Stomach smooth muscle (tissue), 2 donors: ENCODE results near the gene CCR1.
"Not testable (repeated sequence)": the region's sequence is repeated elsewhere in the genome, so short reads cannot be mapped to it uniquely, and the experiment has no call there.

Experiments used
- H3K27ac ChIP-seq: one replicate; pipeline ENCODE4 v1.7.0; 2013; ENCODE audit warnings: mild to moderate bottlenecking, low read length, inconsistent platforms
- H3K27me3 ChIP-seq, 2 donors: one replicate each; pipeline ENCODE4 v1.7.0; 2013; ENCODE audit warnings: low read length in 2 of 2; ENCODE audit not compliant: insufficient read depth in 2 of 2, control insufficient read depth in 1 of 2
- H3K36me3 ChIP-seq, 2 donors: one replicate each; pipeline ENCODE4 v1.7.0; 2013; ENCODE audit warnings: low read length in 2 of 2; ENCODE audit not compliant: control insufficient read depth in 2 of 2, insufficient read depth in 2 of 2
- H3K4me1 ChIP-seq: one replicate; pipeline ENCODE4 v1.7.0; 2013; ENCODE audit warnings: low read length; ENCODE audit not compliant: control insufficient read depth, insufficient read depth
- H3K4me3 ChIP-seq, 2 donors: one replicate each; pipeline ENCODE4 v1.7.0; 2013; ENCODE audit warnings: low read length in 2 of 2
- H3K9ac ChIP-seq, 2 donors: one replicate each; pipeline ENCODE4 v1.7.0; 2013; ENCODE audit warnings: low read length in 2 of 2, mild to moderate bottlenecking in 1 of 2
- H3K9me3 ChIP-seq, 2 donors: one replicate each; pipeline ENCODE4 v1.7.0; 2013; ENCODE audit warnings: low read length in 2 of 2; ENCODE audit not compliant: control insufficient read depth in 2 of 2
- donor health status: healthy.
- donor health status: Pancreatic carcinoma.

Gene CCR1

GRCh38 chr3:46168583-46169345 is 39.3 kb downstream of the CCR1 start:
- Histone ChIP-seq H3K4me3 (no peak overlapping the region), H3K9ac (no peak overlapping the region), H3K36me3 (no peaks in the 10 kb centered on the region), H3K27ac (no peak overlapping the region), H3K9me3 (no peaks in the 10 kb centered on the region), H3K27me3 (no peaks in the 10 kb centered on the region), H3K4me1 (no peaks in the 10 kb centered on the region)

DNA sequence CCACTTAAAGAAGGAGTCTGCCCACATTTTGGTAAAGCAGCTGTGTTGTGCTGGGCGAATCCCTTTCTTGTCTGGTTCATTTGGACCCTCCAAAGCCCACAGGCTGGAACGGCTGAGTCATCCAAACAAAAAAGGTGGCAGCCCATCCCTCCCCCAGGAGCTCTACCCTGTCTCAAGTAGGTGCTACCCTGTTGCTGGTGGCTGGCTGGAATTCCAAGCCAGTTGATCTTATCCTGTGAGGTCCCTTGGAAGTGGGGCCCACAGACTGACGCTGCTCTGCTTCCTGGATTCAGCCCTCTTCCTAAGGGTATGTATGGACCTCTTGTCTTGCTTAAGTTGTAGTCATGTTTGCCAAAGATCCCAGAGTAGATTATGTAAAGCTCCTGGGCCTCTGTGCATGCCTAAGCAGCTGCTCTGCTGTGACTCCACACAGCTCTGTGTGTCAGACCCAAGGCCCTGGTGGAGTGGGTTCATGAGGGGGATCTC is 44.5 kb downstream of the CCR1 start:
- H3K4me1 ChIP-seq: no peaks in the 10 kb centered on the region
- H3K9me3 ChIP-seq: no peaks in the 10 kb centered on the region
- no peak overlapping the region for H3K27ac ChIP-seq

GRCh38 chr3:46162975-46163555 is 45.0 kb downstream of the CCR1 start:
- H3K27me3 ChIP-seq: no peaks in the 10 kb centered on the region
- no peak overlapping the region for H3K4me3 ChIP-seq
- no peaks in the 10 kb centered on the region for H3K9me3 ChIP-seq
- H3K36me3 ChIP-seq: no peaks in the 10 kb centered on the region
- no peak overlapping the region for H3K27ac ChIP-seq
- no peaks in the 10 kb centered on the region for H3K4me1 ChIP-seq
- H3K9ac ChIP-seq: no peak overlapping the region

More for the DNA sequence above, 44.5 kb downstream of the CCR1 start:
- no peaks in the 10 kb centered on the region for H3K36me3 ChIP-seq
- H3K27me3 ChIP-seq: no peaks in the 10 kb centered on the region
- no peak overlapping the region for H3K9ac ChIP-seq
- H3K4me3 ChIP-seq: no peak overlapping the region

DNA sequence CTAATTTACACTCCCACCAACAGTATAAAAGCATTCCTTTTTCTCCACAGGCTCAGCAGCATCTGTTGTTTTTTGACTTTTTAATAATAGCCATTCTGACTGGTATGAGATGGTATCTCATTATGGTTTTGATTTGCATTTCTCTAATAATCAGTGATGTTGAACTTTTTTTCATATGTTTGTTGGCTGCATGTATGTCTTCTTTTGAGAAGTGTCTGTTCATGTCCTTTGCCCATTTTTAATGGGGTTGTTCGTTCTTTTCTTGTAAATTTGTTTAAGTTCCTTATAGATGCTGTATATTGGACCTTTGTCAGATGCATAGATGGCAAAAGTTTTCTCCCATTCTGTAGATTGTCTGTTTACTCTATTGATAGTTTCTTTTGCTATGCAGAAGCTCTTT is 50.4 kb downstream of the CCR1 start:
- H3K9ac ChIP-seq, H3K4me3 ChIP-seq, H3K27ac ChIP-seq, H3K36me3 ChIP-seq, H3K27me3 ChIP-seq, H3K9me3 ChIP-seq, H3K4me1 ChIP-seq: not testable (repeated sequence)

GRCh38 chr3:46154311-46154710 is 53.8 kb downstream of the CCR1 start:
- no peak overlapping the region for H3K4me3 ChIP-seq
- no peak overlapping the region for H3K9ac ChIP-seq
- H3K9me3 ChIP-seq: no peaks in the 10 kb centered on the region
- no peaks in the 10 kb centered on the region for H3K27me3 ChIP-seq
- H3K36me3 ChIP-seq: no peaks in the 10 kb centered on the region
- no peak overlapping the region for H3K27ac ChIP-seq
- no peaks in the 10 kb centered on the region for H3K4me1 ChIP-seq
